ENCODE data around the gene SELENOV. TPM values are rescaled to one million over a fixed set of nuclear protein-coding genes. Genes with fewer than 3 reads are reported as not detected.
A peak's percentile ranks its signal among the peaks of the same experiment; 100 is the strongest.

The SELENOV gene
- total RNA-seq, 1 donor from 2014 or later: not detected

DNA sequence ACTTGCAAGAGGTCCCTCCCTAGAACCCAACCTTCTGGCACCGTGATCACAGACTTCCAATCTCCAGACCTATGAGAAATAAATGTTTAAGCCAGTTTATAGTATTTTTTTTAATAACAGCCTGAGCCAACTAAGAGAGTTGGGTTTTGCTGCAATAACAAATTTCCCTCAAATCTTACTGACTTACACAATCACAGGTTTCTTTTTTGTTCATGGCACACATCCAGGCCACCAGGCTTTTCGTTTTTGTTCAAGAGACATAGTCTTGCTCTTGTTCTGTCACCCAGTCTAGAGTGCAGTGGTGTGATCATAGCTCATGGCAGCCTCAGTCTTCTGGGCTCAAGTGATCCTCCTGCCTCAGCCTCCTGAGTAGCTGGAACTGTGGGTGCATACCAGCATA is 2.0 kb upstream of the SELENOV start:
- Mint-ChIP-seq H3K9me3 (no peaks in the 10 kb centered on the region), H3K36me3 (ENCODE audit: low read depth) (no peaks in the 10 kb centered on the region), H3K27me3 (ENCODE audit: low read depth) (peaks cover 41% of the 10 kb centered on the region), H3K4me3 (ENCODE audit: low read depth) (no peak overlapping the region), H3K27ac (no peak overlapping the region), H3K4me1 (ENCODE audit: low read depth) (peaks cover 11% of the 10 kb centered on the region)
- intact Hi-C loops (cut with micrococcal nuclease): no loop called here
- no peak for DNase-seq (ENCODE audit: low spot score)

DNA sequence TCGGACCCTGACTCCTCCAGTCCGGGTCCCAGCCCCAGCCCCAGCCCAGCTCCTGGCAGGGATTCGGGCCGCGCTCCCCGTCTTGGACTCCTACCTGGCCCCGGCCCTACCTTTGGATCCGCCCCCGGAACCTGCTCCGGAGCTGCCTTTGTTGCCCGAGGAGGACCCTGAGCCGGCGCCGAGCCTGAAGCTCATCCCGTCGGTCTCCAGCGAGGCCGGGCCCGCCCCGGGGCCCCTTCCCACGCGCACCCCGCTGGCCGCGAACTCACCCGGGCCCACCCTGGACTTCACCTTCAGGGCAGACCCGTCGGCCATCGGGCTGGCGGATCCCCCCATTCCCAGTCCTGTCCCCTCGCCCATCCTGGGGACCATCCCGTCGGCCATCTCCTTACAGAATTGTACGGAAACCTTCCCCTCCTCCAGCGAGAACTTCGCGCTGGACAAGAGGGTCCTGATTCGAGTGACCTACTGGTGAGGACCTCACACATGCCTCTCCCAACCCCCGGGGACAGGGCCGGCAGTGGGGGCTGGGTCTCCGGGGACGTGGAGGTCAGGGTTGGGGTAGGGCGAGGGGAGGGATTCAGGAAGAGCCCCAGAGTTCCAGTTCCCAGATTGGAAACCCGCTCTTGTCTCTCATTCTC is 732 bp downstream of the SELENOV start:
- H3K27ac Mint-ChIP-seq: no peak overlapping the region
- no peaks in the 10 kb centered on the region for H3K9me3 Mint-ChIP-seq
- peaks cover 43% of the 10 kb centered on the region for H3K27me3 Mint-ChIP-seq (ENCODE audit: low read depth)
- peak overlapping the region; percentile 14 for H3K4me3 Mint-ChIP-seq (ENCODE audit: low read depth)
- intact Hi-C loops (cut with micrococcal nuclease): no loop called here
- peaks cover 8% of the 10 kb centered on the region for H3K4me1 Mint-ChIP-seq (ENCODE audit: low read depth)
- H3K36me3 Mint-ChIP-seq (ENCODE audit: low read depth): no peaks in the 10 kb centered on the region
- DNase-seq (ENCODE audit: low spot score): no peak

DNA sequence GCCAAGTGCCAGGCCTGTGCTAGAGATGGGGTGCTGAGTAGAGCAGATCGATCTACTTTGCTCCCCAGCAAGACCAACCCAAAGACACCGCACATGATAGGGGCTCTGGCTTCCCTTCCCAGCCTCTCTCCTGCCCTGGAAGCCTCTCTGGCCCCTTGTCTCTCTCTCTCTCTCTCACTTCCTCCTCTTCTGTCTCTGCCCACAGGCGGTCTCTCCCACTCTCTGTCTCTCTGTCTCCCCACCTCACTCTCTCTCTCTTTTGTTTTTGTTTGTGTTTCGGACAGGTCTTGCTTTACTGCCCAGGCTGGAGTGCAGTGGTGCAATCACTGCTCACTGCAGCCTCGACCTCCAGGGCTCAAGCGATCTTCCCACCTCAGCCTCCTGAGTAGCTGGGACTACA is 1.3 kb downstream of the SELENOV start:
- H3K9me3 Mint-ChIP-seq: no peaks in the 10 kb centered on the region
- H3K4me1 Mint-ChIP-seq (ENCODE audit: low read depth): peaks cover 8% of the 10 kb centered on the region
- peak overlapping the region; percentile 14 for H3K4me3 Mint-ChIP-seq (ENCODE audit: low read depth)
- no peak for DNase-seq (ENCODE audit: low spot score)
- H3K27ac Mint-ChIP-seq: no peak overlapping the region
- peaks cover 43% of the 10 kb centered on the region for H3K27me3 Mint-ChIP-seq (ENCODE audit: low read depth)
- no peaks in the 10 kb centered on the region for H3K36me3 Mint-ChIP-seq (ENCODE audit: low read depth)
- intact Hi-C loops (cut with micrococcal nuclease): no loop called here

DNA sequence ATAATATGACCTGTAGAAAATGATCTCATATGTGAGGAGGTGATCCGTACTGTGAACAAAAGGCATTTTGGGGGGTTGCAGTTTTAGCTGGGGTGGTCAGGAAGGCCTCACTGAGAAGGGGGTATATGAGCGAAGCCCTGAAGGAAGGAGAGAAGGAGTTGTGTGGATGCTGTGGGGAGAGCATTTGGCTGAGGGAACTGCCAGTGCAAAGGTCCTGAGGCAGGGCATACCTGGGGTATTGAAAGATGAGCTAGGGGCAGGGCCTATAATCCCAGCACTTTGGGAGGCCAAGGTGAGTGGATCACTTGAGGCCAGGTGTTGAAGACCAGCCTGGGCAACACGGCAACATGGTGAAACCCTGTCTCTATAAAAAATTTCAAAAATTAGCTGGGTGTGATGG is 2.5 kb downstream of the SELENOV start:
- intact Hi-C loops (cut with micrococcal nuclease): no loop called here
- Mint-ChIP-seq H3K27me3 (ENCODE audit: low read depth) (peaks cover 41% of the 10 kb centered on the region), H3K9me3 (no peaks in the 10 kb centered on the region), H3K4me3 (ENCODE audit: low read depth) (no peak overlapping the region), H3K4me1 (ENCODE audit: low read depth) (peaks cover 8% of the 10 kb centered on the region), H3K27ac (no peak overlapping the region), H3K36me3 (ENCODE audit: low read depth) (no peaks in the 10 kb centered on the region)
- DNase-seq (ENCODE audit: low spot score): no peak

DNA sequence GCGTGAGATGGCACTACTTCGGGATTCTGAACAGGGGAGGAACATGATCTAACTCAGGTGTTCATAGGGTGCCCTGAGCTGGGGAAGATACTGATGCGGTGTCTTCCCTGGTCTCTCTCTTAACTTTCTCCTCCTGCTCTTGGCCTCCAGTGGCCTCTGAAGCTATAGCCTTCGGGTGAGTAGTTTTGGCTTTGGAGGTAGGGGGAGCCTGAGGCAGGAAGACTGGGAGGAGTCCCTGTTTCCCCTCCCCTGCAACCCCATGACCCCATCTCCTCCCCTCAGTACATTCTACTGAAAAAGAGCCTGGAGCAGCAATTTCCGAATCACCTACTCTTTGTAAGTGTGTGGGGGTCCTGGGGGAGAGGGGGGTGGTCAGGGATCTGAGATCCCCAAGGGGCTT is 3.5 kb downstream of the SELENOV start:
- H3K9me3 Mint-ChIP-seq: no peaks in the 10 kb centered on the region
- no peak for DNase-seq (ENCODE audit: low spot score)
- H3K36me3 Mint-ChIP-seq (ENCODE audit: low read depth): no peaks in the 10 kb centered on the region
- intact Hi-C loops (cut with micrococcal nuclease): no loop called here
- peaks cover 8% of the 10 kb centered on the region for H3K4me1 Mint-ChIP-seq (ENCODE audit: low read depth)
- no peak overlapping the region for H3K4me3 Mint-ChIP-seq (ENCODE audit: low read depth)
- H3K27ac Mint-ChIP-seq: no peak overlapping the region
- peaks cover 35% of the 10 kb centered on the region for H3K27me3 Mint-ChIP-seq (ENCODE audit: low read depth)

DNA sequence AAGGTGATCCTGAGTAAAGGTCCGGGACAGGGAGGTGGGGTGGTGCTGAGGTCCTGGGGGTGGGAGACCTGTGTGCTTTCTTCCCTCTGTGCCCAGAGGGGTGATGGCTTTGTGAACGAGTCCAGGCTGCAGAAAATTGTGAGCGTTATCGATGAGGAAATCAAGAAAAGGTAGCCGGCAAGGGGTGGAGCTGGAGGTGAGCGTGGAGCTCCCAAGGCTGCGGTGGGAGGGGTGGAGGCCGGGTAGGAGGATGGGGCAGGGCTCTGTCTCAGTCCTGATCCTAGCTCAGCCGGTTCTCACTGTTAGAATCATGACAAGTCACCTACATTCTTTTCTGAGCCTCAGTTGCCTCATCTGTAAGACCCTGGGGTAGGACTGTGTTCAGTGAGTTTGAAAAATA is 4.0 kb downstream of the SELENOV start:
- peaks cover 30% of the 10 kb centered on the region for H3K27me3 Mint-ChIP-seq (ENCODE audit: low read depth)
- intact Hi-C loops (cut with micrococcal nuclease): no loop called here
- H3K4me3 Mint-ChIP-seq (ENCODE audit: low read depth): no peak overlapping the region
- H3K36me3 Mint-ChIP-seq (ENCODE audit: low read depth): no peaks in the 10 kb centered on the region
- peaks cover 8% of the 10 kb centered on the region for H3K4me1 Mint-ChIP-seq (ENCODE audit: low read depth)
- H3K9me3 Mint-ChIP-seq: no peaks in the 10 kb centered on the region
- DNase-seq (ENCODE audit: low spot score): no peak
- no peak overlapping the region for H3K27ac Mint-ChIP-seq

DNA sequence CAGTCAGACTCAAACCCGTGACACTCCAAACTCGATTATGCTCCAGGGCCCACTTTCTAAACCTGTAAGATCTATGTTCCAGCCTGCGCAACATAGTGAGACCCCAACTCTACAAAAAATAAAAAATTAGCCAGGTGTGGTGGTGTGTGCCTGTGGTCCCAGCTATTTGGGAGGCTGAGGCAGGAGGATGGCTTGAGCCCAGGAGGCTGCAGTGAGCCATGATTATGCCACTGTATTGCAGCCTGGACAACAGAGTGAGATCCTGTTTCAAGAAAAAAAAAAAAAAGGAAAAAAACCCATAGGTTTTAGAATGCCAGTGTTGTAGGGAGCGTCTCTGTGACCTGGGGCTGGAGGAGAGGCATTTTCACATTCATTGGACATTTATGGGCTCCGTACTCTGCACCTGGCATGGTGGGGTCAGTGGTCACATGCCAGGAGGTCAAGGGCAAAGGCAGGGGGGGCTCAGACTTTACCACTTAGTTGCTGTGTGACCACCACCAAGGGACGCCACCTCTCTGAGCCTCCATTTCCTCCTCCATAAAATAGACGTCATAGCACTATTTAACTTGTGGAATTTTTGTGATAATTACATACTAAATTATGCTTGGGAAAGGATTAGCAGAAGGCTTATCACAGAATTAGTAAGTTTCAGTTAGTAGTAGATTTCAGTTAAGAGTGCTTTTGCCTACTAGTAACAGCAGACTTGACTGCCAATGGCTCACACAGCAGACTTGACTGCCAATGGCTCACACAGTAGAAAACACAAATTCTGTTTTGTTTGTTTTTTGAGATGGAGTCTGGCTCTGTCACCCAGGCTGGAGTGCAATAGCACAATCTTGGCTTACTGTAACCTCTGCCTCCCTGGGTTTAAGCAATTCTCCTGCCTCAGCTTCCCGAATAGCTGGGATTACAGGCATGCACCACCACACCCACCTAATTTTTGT is 5.9 kb downstream of the SELENOV start:
- no peak for DNase-seq (ENCODE audit: low spot score)
- Mint-ChIP-seq H3K36me3 (ENCODE audit: low read depth) (no peaks in the 10 kb centered on the region), H3K4me3 (ENCODE audit: low read depth) (no peak overlapping the region), H3K27ac (no peak overlapping the region), H3K4me1 (ENCODE audit: low read depth) (peaks cover 5% of the 10 kb centered on the region), H3K27me3 (ENCODE audit: low read depth) (peaks cover 20% of the 10 kb centered on the region), H3K9me3 (no peaks in the 10 kb centered on the region)
- intact Hi-C loops (cut with micrococcal nuclease): no loop called here

DNA sequence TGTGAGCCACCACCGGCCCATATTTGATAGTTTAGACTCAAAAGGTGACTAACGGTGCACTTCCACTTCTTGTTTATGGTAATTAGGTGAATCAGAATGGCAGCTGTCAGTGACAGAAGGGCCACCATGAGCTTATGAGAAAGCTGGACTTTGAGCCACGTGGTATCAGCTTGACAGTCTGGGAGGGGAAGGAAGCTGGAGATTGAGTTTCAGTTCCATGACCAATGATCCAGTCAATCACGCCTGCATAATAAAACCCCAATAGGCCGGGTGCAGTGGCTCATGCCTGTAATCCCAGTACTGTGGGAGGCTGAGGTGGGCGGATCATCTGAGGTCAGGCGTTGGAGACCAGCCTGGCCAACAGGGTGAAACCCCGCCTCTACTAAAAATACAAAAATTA is 9.6 kb downstream of the SELENOV start:
- H3K27ac Mint-ChIP-seq: no peak overlapping the region
- H3K9me3 Mint-ChIP-seq: no peaks in the 10 kb centered on the region
- H3K4me1 Mint-ChIP-seq (ENCODE audit: low read depth): peaks cover 3% of the 10 kb centered on the region
- H3K4me3 Mint-ChIP-seq (ENCODE audit: low read depth): no peak overlapping the region
- peaks cover 5% of the 10 kb centered on the region for H3K36me3 Mint-ChIP-seq (ENCODE audit: low read depth)
- intact Hi-C loops (cut with micrococcal nuclease): no loop called here
- DNase-seq (ENCODE audit: low spot score): no peak
- no peaks in the 10 kb centered on the region for H3K27me3 Mint-ChIP-seq (ENCODE audit: low read depth)

DNA sequence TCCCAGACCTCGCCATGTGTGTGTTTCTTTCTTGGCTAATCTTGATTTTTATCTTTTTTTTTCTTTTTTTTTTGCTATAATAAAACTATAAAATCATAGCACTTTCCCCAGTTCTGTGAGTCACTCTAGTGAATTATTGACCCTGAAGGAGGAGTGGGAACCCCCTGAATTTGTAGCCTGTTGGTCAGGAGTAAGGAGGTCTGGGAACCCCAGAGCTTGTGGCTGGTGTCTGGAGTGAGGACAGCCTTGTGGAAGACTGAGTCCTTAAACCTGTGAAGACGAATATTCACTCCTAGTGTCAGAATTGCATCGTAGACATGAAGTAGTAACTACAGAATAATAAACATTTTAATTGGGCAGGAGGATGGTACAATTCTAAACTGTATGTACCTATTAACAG is 10.3 kb downstream of the SELENOV start:
- no peak overlapping the region for H3K27ac Mint-ChIP-seq
- intact Hi-C loops (cut with micrococcal nuclease): no loop called here
- peaks cover 3% of the 10 kb centered on the region for H3K4me1 Mint-ChIP-seq (ENCODE audit: low read depth)
- H3K4me3 Mint-ChIP-seq (ENCODE audit: low read depth): no peak overlapping the region
- H3K27me3 Mint-ChIP-seq (ENCODE audit: low read depth): no peaks in the 10 kb centered on the region
- DNase-seq (ENCODE audit: low spot score): no peak
- peaks cover 5% of the 10 kb centered on the region for H3K36me3 Mint-ChIP-seq (ENCODE audit: low read depth)
- H3K9me3 Mint-ChIP-seq: no peaks in the 10 kb centered on the region

DNA sequence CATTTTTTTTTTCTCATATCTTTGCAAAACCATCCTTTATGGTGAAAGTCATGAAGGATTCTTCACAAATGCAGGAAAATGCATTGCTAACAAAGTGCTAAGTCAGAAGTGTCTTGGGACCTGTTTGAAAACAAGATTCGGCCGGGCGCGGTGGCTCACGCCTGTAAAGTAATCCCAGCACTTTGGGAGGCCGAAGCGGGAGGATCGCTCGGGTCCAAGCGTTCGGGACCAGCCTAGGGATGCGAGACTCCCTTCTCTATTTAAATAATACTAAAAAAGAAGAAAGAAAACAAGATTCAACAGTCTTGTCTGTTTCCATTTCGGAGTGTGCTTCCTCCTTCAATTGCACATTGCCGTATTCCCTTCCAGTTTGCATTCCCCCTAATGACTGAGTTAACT is 16.9 kb downstream of the SELENOV start:
- Mint-ChIP-seq H3K36me3 (ENCODE audit: low read depth) (peaks cover 10% of the 10 kb centered on the region), H3K9me3 (no peaks in the 10 kb centered on the region), H3K4me1 (ENCODE audit: low read depth) (peaks cover 12% of the 10 kb centered on the region), H3K27ac (peak overlapping the region; percentile 55), H3K27me3 (ENCODE audit: low read depth) (no peaks in the 10 kb centered on the region), H3K4me3 (ENCODE audit: low read depth) (peak overlapping the region; percentile 93)
- intact Hi-C loops (cut with micrococcal nuclease): loop anchor here (1.0 to 10.0 kb wide), 5 partner anchors 35 to 407 kb away; partner anchors contain the start of genes DLL3, PAK4 and TIMM50
- no peak for DNase-seq (ENCODE audit: low spot score)

DNA sequence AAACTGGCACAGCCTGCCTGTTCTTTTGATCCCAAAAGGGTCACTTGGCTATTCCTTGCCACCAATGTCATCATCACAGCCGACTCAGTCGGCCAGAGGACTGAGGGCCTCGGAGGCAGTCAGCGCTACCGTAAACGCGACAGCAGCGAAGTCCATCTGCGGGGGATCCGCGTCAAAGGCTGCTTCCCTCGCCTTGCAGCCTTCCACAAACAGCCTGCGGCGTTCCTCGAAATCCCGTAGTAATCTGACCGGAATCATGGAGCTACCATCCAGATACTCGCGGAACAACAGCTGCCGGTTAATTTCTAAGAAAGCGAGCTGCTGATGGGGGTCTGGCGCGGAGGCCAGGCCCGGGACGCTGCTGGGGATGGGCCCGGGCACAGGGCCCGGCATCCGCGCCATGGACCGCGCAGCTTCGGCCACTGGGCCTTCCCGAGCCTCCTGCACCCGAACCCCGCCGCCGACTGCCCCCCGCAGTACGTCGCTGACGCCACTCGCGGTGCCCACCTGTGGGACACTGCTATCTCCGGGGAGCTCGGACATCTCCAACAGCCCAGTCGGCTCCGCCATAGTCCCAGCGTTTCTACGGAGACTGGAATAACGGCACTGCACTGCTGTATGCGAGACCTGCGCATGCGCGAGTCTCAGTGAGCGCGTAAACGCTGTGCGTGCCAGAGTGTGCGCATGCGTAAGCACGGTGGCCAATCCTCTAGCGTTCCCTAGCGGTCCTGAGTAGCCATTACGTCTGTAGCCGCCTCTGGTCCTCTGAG is 17.5 kb downstream of the SELENOV start, which contains the start of gene EID2B:
TSS of gene EID2B (minus strand) at position 620 of the 770 bp plus-strand sequence. CDS start at position 570, 50 bp downstream.
- Mint-ChIP-seq H3K9me3 (no peaks in the 10 kb centered on the region), H3K27ac (peak within 1 kb of the TSS; percentile 80)

DNA sequence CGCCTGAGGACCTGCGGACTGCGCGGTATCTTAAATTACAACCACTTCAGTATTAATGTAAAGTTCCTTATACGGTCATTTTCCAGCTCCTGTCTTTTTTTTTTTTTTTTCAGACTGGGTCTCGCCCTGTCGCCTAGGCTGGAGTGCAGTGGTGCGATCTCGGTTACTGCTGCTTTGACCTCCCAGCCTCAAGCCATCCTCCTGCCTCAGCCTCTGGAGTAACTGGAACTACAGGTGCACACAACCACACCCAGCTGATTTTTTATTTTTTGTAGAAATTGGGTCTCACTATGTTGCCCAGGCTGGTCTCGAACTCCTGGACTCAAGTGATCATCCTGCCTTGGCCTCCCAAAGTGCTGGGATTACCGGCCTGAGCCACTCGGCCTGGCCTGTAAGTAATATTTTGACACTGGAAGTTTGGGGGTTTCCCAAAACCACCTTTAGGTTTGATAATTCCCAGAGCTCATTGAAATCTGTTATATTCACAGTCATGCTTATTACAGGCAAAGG is 18.1 kb downstream of the SELENOV start:
- Mint-ChIP-seq H3K4me1 (ENCODE audit: low read depth) (peaks cover 14% of the 10 kb centered on the region), H3K27ac (no peak overlapping the region), H3K9me3 (no peaks in the 10 kb centered on the region), H3K4me3 (ENCODE audit: low read depth) (peak overlapping the region; percentile 93), H3K27me3 (ENCODE audit: low read depth) (no peaks in the 10 kb centered on the region), H3K36me3 (ENCODE audit: low read depth) (peaks cover 19% of the 10 kb centered on the region)
- DNase-seq (ENCODE audit: low spot score): no peak
- intact Hi-C loops (cut with micrococcal nuclease): loop anchor here (1.0 to 10.0 kb wide), 5 partner anchors 36 to 408 kb away; partner anchors contain the start of genes DLL3, PAK4 and TIMM50

More for the DNA sequence above, 17.5 kb downstream of the SELENOV start, which contains the start of gene EID2B:
- intact Hi-C loops (cut with micrococcal nuclease): loop anchor here (1.0 to 10.0 kb wide), 6 partner anchors 35 to 408 kb away; partner anchors contain the start of genes DLL3, PAK4 and TIMM50
- Mint-ChIP-seq H3K27me3 (ENCODE audit: low read depth) (no peaks in the 10 kb centered on the region), H3K4me3 (ENCODE audit: low read depth) (peak within 1 kb of the TSS; percentile 93), H3K36me3 (ENCODE audit: low read depth) (peaks cover 13% of the 10 kb centered on the region), H3K4me1 (ENCODE audit: low read depth) (peaks cover 12% of the 10 kb centered on the region)
- peak; percentile 93 for DNase-seq (ENCODE audit: low spot score)
